SK-N-SH treated with all-trans-retinoic acid at 6 μM for 48 hours (cell line): ENCODE results near the gene SERPINE1.
"Not testable (repeated sequence)": the region's sequence is repeated elsewhere in the genome, so short reads cannot be mapped to it uniquely, and the experiment has no call there.

Experiments
- ARNTL ChIP-seq: fragments of 450-650 bp; formaldehyde crosslinking; IDR thresholded peaks from 2 replicates; pipeline ENCODE4 v1.5.0; 2020; ENCODE audit warnings: low read depth, mild to moderate bottlenecking, moderate library complexity, borderline replicate concordance
- GLIS3 ChIP-seq: fragments of 250-450 bp; sonication (Bioruptor Pico); IDR thresholded peaks from 2 replicates; pipeline ENCODE4 v1.5.0; 2020; ENCODE audit warnings: mild to moderate bottlenecking, moderate library complexity
- OSR1 ChIP-seq: fragments of 250-450 bp; sonication (Bioruptor Pico); IDR thresholded peaks from 2 replicates; pipeline ENCODE4 v1.8.0; 2022; ENCODE audit warnings: moderate library complexity, mild to moderate bottlenecking, inconsistent platforms
- TCF4 ChIP-seq: fragments of 250-450 bp; sonication (Bioruptor Pico); IDR thresholded peaks from 2 replicates; pipeline ENCODE4 v1.8.0; 2021; ENCODE audit warnings: mild to moderate bottlenecking, moderate library complexity, borderline replicate concordance
- ZC3H10 ChIP-seq: fragments of 250-450 bp; sonication (Bioruptor Pico); IDR thresholded peaks from 2 replicates; pipeline ENCODE4 v1.5.1; 2021; ENCODE audit warnings: mild to moderate bottlenecking, moderate library complexity
- ZFP3 ChIP-seq: fragments of 250-450 bp; sonication (Bioruptor Pico); IDR thresholded peaks from 2 replicates; pipeline ENCODE4 v1.5.0; 2020; ENCODE audit warnings: mild to moderate bottlenecking, moderate library complexity
- ZFP30 ChIP-seq: fragments of 450-650 bp; formaldehyde crosslinking; IDR thresholded peaks from 2 replicates; pipeline ENCODE4 v1.5.0; 2022; ENCODE audit warnings: mild to moderate bottlenecking, moderate library complexity
- TF ChIP-seq, protein P1 (sequence below): fragments of 250-450 bp; sonication (Bioruptor Pico); IDR thresholded peaks from 2 replicates; pipeline ENCODE4 v1.5.1; 2020; ENCODE audit warnings: low read depth, mild to moderate bottlenecking, moderate library complexity

DNA sequence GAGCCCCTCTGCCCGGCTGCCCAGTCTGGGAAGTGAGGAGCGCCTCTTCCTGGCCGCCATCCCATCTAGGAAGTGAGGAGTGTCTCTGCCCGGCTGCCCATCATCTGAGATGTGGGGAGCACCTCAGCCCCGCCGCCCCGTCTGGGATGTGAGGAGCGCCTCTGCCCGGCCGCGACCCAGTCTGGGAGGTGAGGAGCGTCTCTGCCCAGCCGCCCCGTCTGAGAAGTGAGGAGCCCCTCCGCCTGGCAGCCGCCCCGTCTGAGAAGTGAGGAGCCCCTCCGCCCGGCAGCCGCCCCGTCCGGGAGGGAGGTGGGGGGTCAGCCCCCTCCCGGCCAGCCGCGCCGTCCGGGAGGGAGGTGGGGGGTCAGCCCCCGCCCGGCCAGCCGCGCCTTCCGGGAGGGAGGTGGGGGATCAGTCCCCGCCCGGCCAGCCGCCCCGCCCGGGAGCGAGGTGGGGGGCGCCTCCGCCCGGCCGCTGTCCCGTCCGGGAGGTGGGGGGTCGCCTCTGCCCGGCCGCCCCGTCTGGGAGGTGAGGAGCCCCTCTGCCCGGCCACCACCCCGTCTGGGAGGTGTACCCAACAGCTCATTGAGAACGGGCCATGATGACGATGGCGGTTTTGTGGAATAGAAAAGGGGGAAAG lies 34.5 kb upstream of the SERPINE1 start:
- TF ChIP-seq ZFP3 (CRISPR knock-in tag); ZFP30 (CRISPR knock-in tag); TCF4 (CRISPR knock-in tag); ARNTL (CRISPR knock-in tag); GLIS3 (CRISPR knock-in tag); ZC3H10; OSR1 (CRISPR knock-in tag): not testable (repeated sequence)
- TF ChIP-seq, protein P1, sequence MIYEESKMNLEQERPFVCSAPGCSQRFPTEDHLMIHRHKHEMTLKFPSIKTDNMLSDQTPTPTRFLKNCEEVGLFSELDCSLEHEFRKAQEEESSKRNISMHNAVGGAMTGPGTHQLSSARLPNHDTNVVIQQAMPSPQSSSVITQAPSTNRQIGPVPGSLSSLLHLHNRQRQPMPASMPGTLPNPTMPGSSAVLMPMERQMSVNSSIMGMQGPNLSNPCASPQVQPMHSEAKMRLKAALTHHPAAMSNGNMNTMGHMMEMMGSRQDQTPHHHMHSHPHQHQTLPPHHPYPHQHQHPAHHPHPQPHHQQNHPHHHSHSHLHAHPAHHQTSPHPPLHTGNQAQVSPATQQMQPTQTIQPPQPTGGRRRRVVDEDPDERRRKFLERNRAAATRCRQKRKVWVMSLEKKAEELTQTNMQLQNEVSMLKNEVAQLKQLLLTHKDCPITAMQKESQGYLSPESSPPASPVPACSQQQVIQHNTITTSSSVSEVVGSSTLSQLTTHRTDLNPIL (CRISPR knock-in tag) = not testable (repeated sequence)
